Vagina (tissue), 2 donors: ENCODE measurements around the gene HDAC6.

Source experiments
- POLR2AphosphoS5 ChIP-seq, 2 donors: sonication (generic); formaldehyde crosslinking; IDR thresholded peaks; one replicate each; pipeline ENCODE4 v1.9.0; 2017; ENCODE audit warnings: antibody characterized with exemption in 2 of 2, mild to moderate bottlenecking in 2 of 2, low read depth in 1 of 2; ENCODE audit not compliant: insufficient read depth in 1 of 2
- TF ChIP-seq, protein P1 (sequence below), 3 experiments: fragments of 450-650 bp in 2 of 3; fragments of 200-600 bp in 1 of 3; sonication (generic) in 1 of 3; IDR thresholded peaks; one replicate each; pipeline ENCODE4 v1.5.1; 2017 to 2019; ENCODE audit warnings: antibody characterized with exemption in 3 of 3, mild to moderate bottlenecking in 2 of 3, moderate library complexity in 2 of 3

DNA sequence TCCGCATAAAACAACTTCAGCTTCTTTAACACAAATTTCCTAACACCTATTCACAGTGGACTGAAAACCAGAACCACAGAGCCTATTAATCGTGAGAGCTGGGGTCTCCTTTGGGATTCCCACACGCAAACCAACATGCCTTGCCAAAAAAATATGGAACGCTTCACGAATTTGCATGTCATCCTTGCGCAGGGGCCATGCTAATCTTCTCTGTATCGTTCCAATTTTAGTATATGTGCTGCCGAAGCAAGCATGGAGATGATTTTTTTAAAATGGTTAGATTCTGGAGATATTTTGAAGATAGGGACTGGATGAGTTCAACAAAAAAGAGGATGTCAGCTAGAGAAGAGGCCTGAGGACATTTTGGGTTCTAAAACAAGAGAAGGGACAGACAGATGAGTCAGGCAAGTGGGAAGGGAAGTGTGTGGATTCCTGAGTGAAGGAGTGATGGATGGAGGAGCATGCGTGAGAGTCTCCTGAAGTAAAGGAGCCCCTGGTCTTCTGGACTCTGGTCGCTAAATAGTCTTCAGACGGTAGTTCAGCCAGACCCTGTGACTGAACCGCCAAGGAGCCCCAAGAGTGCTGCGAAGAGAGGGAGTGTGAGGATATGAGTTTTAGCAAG, 24.9 kb upstream of the HDAC6 start:
- TF ChIP-seq, protein P1, sequence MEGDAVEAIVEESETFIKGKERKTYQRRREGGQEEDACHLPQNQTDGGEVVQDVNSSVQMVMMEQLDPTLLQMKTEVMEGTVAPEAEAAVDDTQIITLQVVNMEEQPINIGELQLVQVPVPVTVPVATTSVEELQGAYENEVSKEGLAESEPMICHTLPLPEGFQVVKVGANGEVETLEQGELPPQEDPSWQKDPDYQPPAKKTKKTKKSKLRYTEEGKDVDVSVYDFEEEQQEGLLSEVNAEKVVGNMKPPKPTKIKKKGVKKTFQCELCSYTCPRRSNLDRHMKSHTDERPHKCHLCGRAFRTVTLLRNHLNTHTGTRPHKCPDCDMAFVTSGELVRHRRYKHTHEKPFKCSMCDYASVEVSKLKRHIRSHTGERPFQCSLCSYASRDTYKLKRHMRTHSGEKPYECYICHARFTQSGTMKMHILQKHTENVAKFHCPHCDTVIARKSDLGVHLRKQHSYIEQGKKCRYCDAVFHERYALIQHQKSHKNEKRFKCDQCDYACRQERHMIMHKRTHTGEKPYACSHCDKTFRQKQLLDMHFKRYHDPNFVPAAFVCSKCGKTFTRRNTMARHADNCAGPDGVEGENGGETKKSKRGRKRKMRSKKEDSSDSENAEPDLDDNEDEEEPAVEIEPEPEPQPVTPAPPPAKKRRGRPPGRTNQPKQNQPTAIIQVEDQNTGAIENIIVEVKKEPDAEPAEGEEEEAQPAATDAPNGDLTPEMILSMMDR (IDR thresholded peaks at IDR 0.05): no peak
- no peak for TF ChIP-seq POLR2AphosphoS5 (IDR thresholded peaks at IDR 0.05; ENCODE audit: insufficient read depth in 1 of 2, low read depth in 1 of 2)
